HL-60 (cell line): ENCODE measurements around the gene ASCC1.

Source experiments
- POLR2AphosphoS5 ChIP-seq: IDR thresholded peaks from 2 replicates; pipeline ENCODE4 v1.6.1; 2012; ENCODE audit warnings: low read depth
- TF ChIP-seq, protein P1 (sequence below): IDR thresholded peaks from one replicate; pipeline ENCODE4 v1.5.1; 2011; ENCODE audit warnings: low read length, control low read depth, inconsistent platforms; ENCODE audit not compliant: insufficient read depth

DNA sequence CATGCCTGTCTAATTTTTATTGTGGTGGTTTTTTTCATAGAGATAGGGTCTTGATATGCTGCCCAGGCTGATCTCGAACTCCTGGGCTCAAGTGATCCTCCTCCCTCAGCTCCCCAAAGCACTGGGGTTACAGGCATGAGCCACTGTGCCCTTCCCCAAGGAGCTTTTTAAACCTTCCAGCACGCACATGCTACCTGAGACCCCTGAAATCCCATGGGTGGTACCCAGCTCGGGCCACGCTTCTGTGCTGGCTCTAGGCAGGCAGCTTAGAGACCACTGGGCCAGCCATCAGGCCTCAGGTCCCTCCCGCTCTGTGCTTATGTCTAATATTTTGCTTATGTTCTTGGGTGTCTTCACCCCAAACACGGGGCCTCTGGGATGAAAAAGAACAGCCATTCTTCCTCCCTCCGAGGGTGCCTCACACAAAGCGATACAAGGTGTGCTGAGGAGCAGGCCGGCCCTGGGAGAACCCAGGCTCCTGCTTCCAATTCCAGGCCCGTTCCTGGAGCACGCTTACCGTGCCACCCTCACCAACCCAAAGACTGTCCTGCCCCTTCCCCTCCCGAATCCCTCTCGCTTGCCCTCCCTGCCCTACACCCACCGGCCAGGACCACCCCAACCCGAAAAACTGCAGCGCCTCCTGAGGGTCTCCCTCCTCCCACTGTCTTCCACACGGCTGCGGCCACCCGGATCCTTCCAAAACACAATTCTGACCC is 138.6 kb downstream of the ASCC1 start:
- TF ChIP-seq, protein P1, sequence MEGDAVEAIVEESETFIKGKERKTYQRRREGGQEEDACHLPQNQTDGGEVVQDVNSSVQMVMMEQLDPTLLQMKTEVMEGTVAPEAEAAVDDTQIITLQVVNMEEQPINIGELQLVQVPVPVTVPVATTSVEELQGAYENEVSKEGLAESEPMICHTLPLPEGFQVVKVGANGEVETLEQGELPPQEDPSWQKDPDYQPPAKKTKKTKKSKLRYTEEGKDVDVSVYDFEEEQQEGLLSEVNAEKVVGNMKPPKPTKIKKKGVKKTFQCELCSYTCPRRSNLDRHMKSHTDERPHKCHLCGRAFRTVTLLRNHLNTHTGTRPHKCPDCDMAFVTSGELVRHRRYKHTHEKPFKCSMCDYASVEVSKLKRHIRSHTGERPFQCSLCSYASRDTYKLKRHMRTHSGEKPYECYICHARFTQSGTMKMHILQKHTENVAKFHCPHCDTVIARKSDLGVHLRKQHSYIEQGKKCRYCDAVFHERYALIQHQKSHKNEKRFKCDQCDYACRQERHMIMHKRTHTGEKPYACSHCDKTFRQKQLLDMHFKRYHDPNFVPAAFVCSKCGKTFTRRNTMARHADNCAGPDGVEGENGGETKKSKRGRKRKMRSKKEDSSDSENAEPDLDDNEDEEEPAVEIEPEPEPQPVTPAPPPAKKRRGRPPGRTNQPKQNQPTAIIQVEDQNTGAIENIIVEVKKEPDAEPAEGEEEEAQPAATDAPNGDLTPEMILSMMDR, result no peak
- no peak for TF ChIP-seq POLR2AphosphoS5
